ENCODE data around the gene THRAP3. TPM values are rescaled to one million over a fixed set of nuclear protein-coding genes. Genes with fewer than 3 reads are reported as not detected.

Gene THRAP3
- total RNA-seq, 5 donors from 2014 or later (not counting 1 experiment from before 2014, with no cell fraction given), result 75.2 to 111 (median 101) TPM

GRCh38 chr1:36295390-36295789 lies 71.1 kb downstream of the THRAP3 start:
- no peaks in the 10 kb centered on the region for H3K9me3 Mint-ChIP-seq
- Histone ChIP-seq H3K4me3 (ENCODE audit: control insufficient read depth in 1 of 2, extremely low read depth in 1 of 2, low read length in 1 of 2) (no peak overlapping the region), H3K36me3 (ENCODE audit: control insufficient read depth in 2 of 2, extremely low read depth in 1 of 2, insufficient read depth in 1 of 2, low read length in 1 of 2) (peaks cover 7 to 85% of the 10 kb centered on the region in 2 donors), H3K27ac (ENCODE audit: low read length) (no peak overlapping the region), H3K4me1 (ENCODE audit: control insufficient read depth in 1 of 2, extremely low read depth in 1 of 2, insufficient read depth in 2 of 2, low read length in 2 of 2) (no peaks in the 10 kb centered on the region), H3K27me3 (replicated peaks in 1 of 2; ENCODE audit: control insufficient read depth in 2 of 2, extremely low read depth in 1 of 2, insufficient read depth in 2 of 2, low read length in 1 of 2) (no peaks in the 10 kb centered on the region), H3K9me3 (no peaks in the 10 kb centered on the region)
- ChIA-PET POLR2A (interaction anchor here in 1 of 2 donors (0.6 kb wide), 1 partner anchor 9 kb away, joined by 4 read pairs; no protein-coding TSS in a partner anchor), CTCF (interaction anchor here in 1 of 2 donors (0.6 to 1.2 kb wide), 3 partner anchors 9 to 71 kb away, joined by 3 to 16 read pairs (median 4); no protein-coding TSS in a partner anchor)
- H3K27ac Mint-ChIP-seq, result no peak overlapping the region
- no peaks in the 10 kb centered on the region for H3K27me3 Mint-ChIP-seq
- 60% methylated on average over 1 of the region's 2 CpGs for WGBS (ENCODE audit: insufficient coverage)
- H3K4me1 Mint-ChIP-seq, result peaks cover 7% of the 10 kb centered on the region in 3 donors
- no peak for DNase-seq
- H3K4me3 Mint-ChIP-seq, result no peak overlapping the region
- ATAC-seq (replicated peaks in 1 of 4), result no peak
- H3K36me3 Mint-ChIP-seq, result peaks cover 55% of the 10 kb centered on the region

GRCh38 chr1:36297062-36297461 lies 72.8 kb downstream of the THRAP3 start:
- Mint-ChIP-seq H3K27me3 (no peaks in the 10 kb centered on the region), H3K27ac (no peak overlapping the region), H3K4me1 (peaks cover 0 to 14% (median 10%) of the 10 kb centered on the region in 3 donors), H3K9me3 (no peaks in the 10 kb centered on the region), H3K4me3 (no peak overlapping the region), H3K36me3 (peaks cover 54% of the 10 kb centered on the region)
- Histone ChIP-seq H3K27ac (ENCODE audit: low read length) (no peak overlapping the region), H3K9me3 (no peaks in the 10 kb centered on the region), H3K27me3 (replicated peaks in 1 of 2; ENCODE audit: control insufficient read depth in 2 of 2, extremely low read depth in 1 of 2, insufficient read depth in 2 of 2, low read length in 1 of 2) (no peaks in the 10 kb centered on the region), H3K4me1 (ENCODE audit: control insufficient read depth in 1 of 2, extremely low read depth in 1 of 2, insufficient read depth in 2 of 2, low read length in 2 of 2) (no peaks in the 10 kb centered on the region), H3K36me3 (ENCODE audit: control insufficient read depth in 2 of 2, extremely low read depth in 1 of 2, insufficient read depth in 1 of 2, low read length in 1 of 2) (peaks cover 7 to 85% of the 10 kb centered on the region in 2 donors), H3K4me3 (ENCODE audit: control insufficient read depth in 1 of 2, extremely low read depth in 1 of 2, low read length in 1 of 2) (no peak overlapping the region)
- WGBS (ENCODE audit: insufficient coverage), result 100% methylated on average over 2 of the region's 2 CpGs
- POLR2A ChIA-PET, result no interaction called here
- DNase-seq, result no peak
- ATAC-seq (replicated peaks in 1 of 4), result no peak
- CTCF ChIA-PET, result interaction anchor here in 1 of 2 donors (0.6 kb wide), 1 partner anchor 252 kb away, joined by 3 read pairs; no protein-coding TSS in a partner anchor

GRCh38 chr1:36298640-36299039 lies 74.4 kb downstream of the THRAP3 start:
- H3K4me1 ChIP-seq (ENCODE audit: control insufficient read depth in 1 of 2, extremely low read depth in 1 of 2, insufficient read depth in 2 of 2, low read length in 2 of 2), result no peaks in the 10 kb centered on the region
- peaks cover 8 to 85% of the 10 kb centered on the region in 2 donors for H3K36me3 ChIP-seq (ENCODE audit: control insufficient read depth in 2 of 2, extremely low read depth in 1 of 2, insufficient read depth in 1 of 2, low read length in 1 of 2)
- no peak overlapping the region for H3K27ac ChIP-seq (ENCODE audit: low read length)
- Mint-ChIP-seq H3K27me3 (no peaks in the 10 kb centered on the region), H3K27ac (no peak overlapping the region), H3K4me1 (peaks cover 0 to 14% (median 10%) of the 10 kb centered on the region in 3 donors), H3K36me3 (peaks cover 57% of the 10 kb centered on the region), H3K4me3 (no peak overlapping the region), H3K9me3 (no peaks in the 10 kb centered on the region)
- CTCF ChIA-PET, result interaction anchor here in 1 of 2 donors (0.6 kb wide), 1 partner anchor 13 kb away, joined by 3 read pairs; no protein-coding TSS in a partner anchor
- POLR2A ChIA-PET, result no interaction called here
- ATAC-seq (replicated peaks in 1 of 4) (no peak), DNase-seq (no peak)
- H3K4me3 ChIP-seq (ENCODE audit: control insufficient read depth in 1 of 2, extremely low read depth in 1 of 2, low read length in 1 of 2), result no peak overlapping the region
- WGBS (ENCODE audit: insufficient coverage), result 97% methylated on average over 3 of the region's 5 CpGs
- H3K9me3 ChIP-seq, result no peaks in the 10 kb centered on the region
- no peaks in the 10 kb centered on the region for H3K27me3 ChIP-seq (replicated peaks in 1 of 2; ENCODE audit: control insufficient read depth in 2 of 2, extremely low read depth in 1 of 2, insufficient read depth in 2 of 2, low read length in 1 of 2)

GRCh38 chr1:36300526-36300925 lies 76.3 kb downstream of the THRAP3 start:
- DNase-seq (no peak), ATAC-seq (replicated peaks in 1 of 4) (peak in 3 of 4 experiments; percentile 54 to 65 (median 56))
- H3K4me1 ChIP-seq (ENCODE audit: control insufficient read depth in 1 of 2, extremely low read depth in 1 of 2, insufficient read depth in 2 of 2, low read length in 2 of 2), result peaks cover 0 to under 1% of the 10 kb centered on the region in 2 experiments
- no CpG with 5 or more reads among the region's 1 CpG for WGBS (ENCODE audit: insufficient coverage)
- ChIA-PET CTCF (interaction anchor here in 1 of 2 donors (0.6 to 1.4 kb wide), 4 partner anchors 13 to 45 kb away, joined by 3 to 5 read pairs (median 4); no protein-coding TSS in a partner anchor), POLR2A (interaction anchor here (0.5 to 0.8 kb wide), 2 partner anchors 144 to 358 kb away, joined by 3 to 13 read pairs; no protein-coding TSS in a partner anchor)
- Mint-ChIP-seq H3K9me3 (no peaks in the 10 kb centered on the region), H3K27ac (peak overlapping the region; percentile 67 to 74), H3K4me3 (no peak overlapping the region), H3K4me1 (peaks cover 0 to 21% (median 10%) of the 10 kb centered on the region in 3 donors), H3K27me3 (no peaks in the 10 kb centered on the region), H3K36me3 (peaks cover 46% of the 10 kb centered on the region)
- no peak overlapping the region for H3K27ac ChIP-seq (ENCODE audit: low read length)
- H3K27me3 ChIP-seq (replicated peaks in 1 of 2; ENCODE audit: control insufficient read depth in 2 of 2, extremely low read depth in 1 of 2, insufficient read depth in 2 of 2, low read length in 1 of 2), result no peaks in the 10 kb centered on the region
- no peaks in the 10 kb centered on the region for H3K9me3 ChIP-seq
- H3K36me3 ChIP-seq (ENCODE audit: control insufficient read depth in 2 of 2, extremely low read depth in 1 of 2, insufficient read depth in 1 of 2, low read length in 1 of 2), result peaks cover 8 to 78% of the 10 kb centered on the region in 2 donors
- H3K4me3 ChIP-seq (ENCODE audit: control insufficient read depth in 1 of 2, extremely low read depth in 1 of 2, low read length in 1 of 2), result no peak overlapping the region

- Mint-ChIP-seq H3K4me3 (no peak overlapping the region), H3K27me3 (no peaks in the 10 kb centered on the region), H3K36me3 (peaks cover 45% of the 10 kb centered on the region), H3K27ac (peak overlapping the region in 1 of 2 donors; percentile 67), H3K4me1 (peaks cover 0 to 23% (median 12%) of the 10 kb centered on the region in 3 donors), H3K9me3 (no peaks in the 10 kb centered on the region)
- no CpG with 5 or more reads among the region's 1 CpG for WGBS (ENCODE audit: insufficient coverage)
- Histone ChIP-seq H3K4me3 (ENCODE audit: control insufficient read depth in 1 of 2, extremely low read depth in 1 of 2, low read length in 1 of 2) (no peak overlapping the region), H3K9me3 (no peaks in the 10 kb centered on the region), H3K4me1 (ENCODE audit: control insufficient read depth in 1 of 2, extremely low read depth in 1 of 2, insufficient read depth in 2 of 2, low read length in 2 of 2) (peaks cover 0 to 7% of the 10 kb centered on the region in 2 experiments), H3K27ac (ENCODE audit: low read length) (no peak overlapping the region), H3K36me3 (ENCODE audit: control insufficient read depth in 2 of 2, extremely low read depth in 1 of 2, insufficient read depth in 1 of 2, low read length in 1 of 2) (peaks cover 8 to 72% of the 10 kb centered on the region in 2 donors), H3K27me3 (replicated peaks in 1 of 2; ENCODE audit: control insufficient read depth in 2 of 2, extremely low read depth in 1 of 2, insufficient read depth in 2 of 2, low read length in 1 of 2) (no peaks in the 10 kb centered on the region)
- ChIA-PET CTCF (interaction anchor here in 1 of 2 donors (1.2 to 1.4 kb wide), 2 partner anchors 16 to 46 kb away, joined by 3 to 5 read pairs; no protein-coding TSS in a partner anchor), POLR2A (interaction anchor here in 1 of 2 donors (0.8 kb wide), 1 partner anchor 359 kb away, joined by 3 read pairs; no protein-coding TSS in a partner anchor)
- ATAC-seq (replicated peaks in 1 of 4), result no peak
- DNase-seq, result no peak
Measured at GRCh38 chr1:36301220-36301619, 77.0 kb downstream of the THRAP3 start.

- DNase-seq (no peak), ATAC-seq (replicated peaks in 1 of 4) (no peak)
- Histone ChIP-seq H3K4me3 (ENCODE audit: control insufficient read depth in 1 of 2, extremely low read depth in 1 of 2, low read length in 1 of 2) (no peak overlapping the region), H3K4me1 (ENCODE audit: control insufficient read depth in 1 of 2, extremely low read depth in 1 of 2, insufficient read depth in 2 of 2, low read length in 2 of 2) (peaks cover 7 to 20% of the 10 kb centered on the region in 2 experiments), H3K36me3 (ENCODE audit: control insufficient read depth in 2 of 2, extremely low read depth in 1 of 2, insufficient read depth in 1 of 2, low read length in 1 of 2) (peaks cover 8 to 56% of the 10 kb centered on the region in 2 donors), H3K27me3 (replicated peaks in 1 of 2; ENCODE audit: control insufficient read depth in 2 of 2, extremely low read depth in 1 of 2, insufficient read depth in 2 of 2, low read length in 1 of 2) (peaks cover 0 to 7% of the 10 kb centered on the region in 2 experiments), H3K27ac (ENCODE audit: low read length) (no peak overlapping the region), H3K9me3 (no peaks in the 10 kb centered on the region)
- Mint-ChIP-seq H3K36me3 (peaks cover 35% of the 10 kb centered on the region), H3K4me1 (peaks cover 8 to 32% (median 15%) of the 10 kb centered on the region in 3 donors), H3K27ac (peak overlapping the region in 1 of 2 donors; percentile 44), H3K4me3 (no peak overlapping the region), H3K9me3 (no peaks in the 10 kb centered on the region), H3K27me3 (no peaks in the 10 kb centered on the region)
- ChIA-PET CTCF (interaction anchor here (0.6 to 0.8 kb wide), 3 partner anchors 18 to 88 kb away, joined by 3 read pairs; no protein-coding TSS in a partner anchor), POLR2A (no interaction called here)
- no CpG with 5 or more reads among the region's 5 CpGs for WGBS (ENCODE audit: insufficient coverage)
Measured at GRCh38 chr1:36303244-36303643, 79.0 kb downstream of the THRAP3 start.
